ENCODE results near the gene IL1RAPL1.

DNA sequence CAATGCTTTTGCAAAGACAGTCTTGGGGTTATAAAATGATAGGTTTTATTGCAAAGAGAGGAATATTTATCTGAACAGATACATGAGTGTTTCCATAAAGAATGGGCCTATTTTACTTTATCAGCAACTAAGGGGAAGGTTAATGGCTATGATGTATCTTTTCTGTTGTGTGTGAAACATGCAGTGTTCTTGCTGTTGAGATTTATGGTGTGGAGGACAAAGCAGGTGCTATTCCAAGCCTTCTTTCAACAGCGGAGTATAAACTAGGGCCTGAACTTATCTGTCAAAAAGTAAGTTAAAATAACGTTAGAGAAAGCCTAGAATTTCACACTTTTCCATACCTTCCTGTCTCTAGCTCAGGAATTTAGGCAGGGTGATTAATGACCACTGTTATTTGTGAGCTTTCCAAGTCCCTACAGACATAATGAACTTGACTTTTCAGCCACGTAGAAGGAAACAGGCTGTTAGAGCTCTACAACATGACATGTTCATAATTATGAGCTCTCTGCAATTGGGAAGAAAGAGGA lies 411.4 kb downstream of the IL1RAPL1 start:
- TF ChIP-seq, protein P1, sequence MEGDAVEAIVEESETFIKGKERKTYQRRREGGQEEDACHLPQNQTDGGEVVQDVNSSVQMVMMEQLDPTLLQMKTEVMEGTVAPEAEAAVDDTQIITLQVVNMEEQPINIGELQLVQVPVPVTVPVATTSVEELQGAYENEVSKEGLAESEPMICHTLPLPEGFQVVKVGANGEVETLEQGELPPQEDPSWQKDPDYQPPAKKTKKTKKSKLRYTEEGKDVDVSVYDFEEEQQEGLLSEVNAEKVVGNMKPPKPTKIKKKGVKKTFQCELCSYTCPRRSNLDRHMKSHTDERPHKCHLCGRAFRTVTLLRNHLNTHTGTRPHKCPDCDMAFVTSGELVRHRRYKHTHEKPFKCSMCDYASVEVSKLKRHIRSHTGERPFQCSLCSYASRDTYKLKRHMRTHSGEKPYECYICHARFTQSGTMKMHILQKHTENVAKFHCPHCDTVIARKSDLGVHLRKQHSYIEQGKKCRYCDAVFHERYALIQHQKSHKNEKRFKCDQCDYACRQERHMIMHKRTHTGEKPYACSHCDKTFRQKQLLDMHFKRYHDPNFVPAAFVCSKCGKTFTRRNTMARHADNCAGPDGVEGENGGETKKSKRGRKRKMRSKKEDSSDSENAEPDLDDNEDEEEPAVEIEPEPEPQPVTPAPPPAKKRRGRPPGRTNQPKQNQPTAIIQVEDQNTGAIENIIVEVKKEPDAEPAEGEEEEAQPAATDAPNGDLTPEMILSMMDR (IDR thresholded peaks at IDR 0.05) = no peak
- TF ChIP-seq POLR2A (IDR thresholded peaks at IDR 0.05) = no peak

Measured in thyroid gland (tissue), 4 donors.